Measurements from ENCODE around the gene TP53TG3C. TPM values are rescaled to one million over a fixed set of nuclear protein-coding genes. Genes with fewer than 3 reads are reported as not detected.
"Not testable (repeated sequence)": the region's sequence is repeated elsewhere in the genome, so short reads cannot be mapped to it uniquely, and the experiment has no call there.

TP53TG3C gene, protein sequence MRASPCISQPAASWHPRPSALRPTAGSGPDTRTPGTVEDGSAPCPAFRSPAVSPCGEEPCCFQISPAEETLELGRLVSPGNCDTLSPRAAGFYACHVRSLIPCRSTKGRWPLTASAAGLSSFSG
- total RNA-seq, result not detected in 2 replicates

DNA sequence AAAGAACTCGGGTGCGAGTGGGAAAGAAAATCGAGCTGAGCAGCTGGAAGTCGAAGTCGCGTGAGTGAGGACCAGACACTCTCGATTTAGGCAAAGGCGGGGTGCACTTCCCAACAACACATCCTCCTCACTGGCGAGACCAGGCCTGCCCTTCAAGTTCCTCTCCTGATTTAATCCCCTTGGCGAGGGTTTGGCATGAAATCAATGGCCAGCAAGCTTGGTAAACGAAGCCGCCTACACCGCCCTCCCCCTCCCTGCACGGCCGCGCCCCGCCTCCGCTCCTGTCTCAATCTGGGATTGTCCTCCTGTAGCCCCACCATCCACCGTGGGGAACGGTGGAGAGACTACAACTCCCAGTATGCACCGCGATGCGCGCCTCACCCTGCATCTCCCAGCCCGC lies at the start of gene TP53TG3C:
TSS of gene TP53TG3C (plus strand) at position 301 of the 400 bp plus-strand sequence. CDS start at position 369, 68 bp downstream.
- DNase-seq (ENCODE audit: low read depth in 2 of 2), result not testable (repeated sequence)

Other genes starting within 250 kb of the TP53TG3C start
- gene TP53TG3E, start 110.1 kb downstream of the TP53TG3C start, total RNA-seq, result not detected in 2 replicates
- gene TP53TG3B, start 166.6 kb downstream of the TP53TG3C start, total RNA-seq, result not detected in 2 replicates

All from dermis microvascular lymphatic vessel endothelial cell (primary cell).